Stimulated activated CD4-positive, alpha-beta T cell treated with anti-CD3 and anti-CD28 coated beads, TNF-alpha, amount 100 ng/mL, for 1 hour (primary cell): ENCODE results near the gene SYNJ1.
"Not testable (repeated sequence)": the region's sequence is repeated elsewhere in the genome, so short reads cannot be mapped to it uniquely, and the experiment has no call there.

ENCODE experiments used
- DNase-seq, 3 donors: peaks; one replicate each; pipeline ENCODE4 v3.0.0-alpha.2; 2020; ENCODE audit warnings: low read depth in 3 of 3, low spot score in 1 of 3

Gene SYNJ1

DNA sequence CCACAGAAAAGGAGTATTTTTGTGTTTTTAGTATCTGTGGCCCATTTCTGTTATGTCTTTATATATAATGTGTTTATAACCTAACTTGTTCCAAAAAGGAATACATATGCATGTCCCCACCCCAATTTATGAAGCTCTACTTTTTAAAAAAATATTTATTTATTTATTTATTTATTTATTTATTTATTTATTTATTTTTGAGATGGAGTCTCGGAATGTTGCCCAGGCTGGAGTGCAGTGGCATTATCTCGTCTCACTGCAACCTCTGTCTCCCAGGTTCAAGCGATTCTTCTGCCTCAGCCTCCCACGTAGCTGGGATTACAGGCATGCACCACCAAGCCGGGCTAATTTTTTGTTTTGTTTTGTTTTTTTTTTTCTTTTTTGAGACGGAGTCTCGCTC is 32.3 kb downstream of the SYNJ1 start:
- not testable (repeated sequence) for DNase-seq

DNA sequence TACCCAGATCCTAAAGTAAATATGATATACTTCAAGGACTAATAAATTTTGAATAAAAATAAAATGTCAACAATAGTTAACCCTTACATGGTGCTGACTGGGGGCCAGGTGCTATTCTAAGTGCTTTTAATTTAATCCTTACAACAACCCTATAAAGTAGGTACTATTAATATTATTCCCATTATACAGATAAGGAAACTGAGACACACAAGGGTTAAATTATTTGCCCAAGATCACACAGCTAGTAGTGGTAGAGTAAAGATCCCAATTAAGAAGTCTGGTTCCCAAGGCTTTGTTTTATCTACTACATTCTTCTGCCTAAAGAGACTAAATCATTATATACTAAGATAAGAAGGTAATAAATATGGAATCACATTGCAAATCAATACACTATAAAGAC is 34.2 kb downstream of the SYNJ1 start:
- no peak for DNase-seq

DNA sequence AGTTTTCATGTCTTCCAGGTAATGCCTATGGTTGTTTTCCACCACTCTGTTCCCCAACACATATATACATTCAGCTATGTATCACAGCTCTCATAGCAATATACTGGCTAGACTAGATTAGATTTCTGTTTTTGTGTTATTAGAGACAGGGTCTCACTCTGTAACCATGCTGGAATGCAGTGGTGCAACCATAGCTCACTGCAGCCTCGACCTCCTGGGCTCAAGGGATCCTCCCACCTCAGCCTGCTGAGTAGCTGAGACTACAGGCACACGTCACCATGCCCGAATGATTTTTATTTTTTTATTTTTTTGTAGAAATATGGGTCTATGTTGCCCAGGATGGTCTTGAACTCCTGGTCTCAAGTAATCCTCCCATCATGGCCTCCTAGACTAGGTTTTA is 37.7 kb downstream of the SYNJ1 start:
- DNase-seq = no peak

DNA sequence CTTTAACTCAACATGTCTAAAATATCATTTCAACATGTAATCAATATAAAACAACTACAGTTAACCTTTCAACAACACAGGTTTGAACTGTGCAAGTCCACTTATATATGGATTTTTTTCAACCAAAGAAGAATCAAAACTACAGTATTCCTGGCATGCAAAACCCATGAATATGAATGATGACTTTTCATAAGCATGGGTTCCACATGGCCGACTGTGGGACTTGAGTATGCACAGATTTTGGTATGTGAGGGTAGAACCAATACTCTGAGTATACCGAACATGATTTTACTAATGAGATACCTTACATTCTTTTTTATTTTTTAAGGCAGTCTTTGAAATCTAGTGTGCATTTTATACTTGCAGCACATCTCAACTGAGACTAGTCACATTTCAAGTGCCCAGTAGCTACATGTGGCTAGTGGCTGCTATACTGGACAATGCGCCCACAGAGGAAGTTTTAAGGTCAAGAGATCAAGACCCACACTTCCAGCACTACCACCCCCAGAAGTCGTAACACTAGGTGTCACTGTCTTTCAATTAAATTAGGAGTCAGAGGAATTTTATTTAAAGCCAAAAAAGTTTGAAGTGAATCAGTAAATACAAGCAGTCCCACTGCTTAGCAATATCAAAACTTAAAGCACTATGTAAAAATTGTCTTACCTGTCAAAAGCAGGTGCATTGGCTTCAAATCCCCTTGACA is 40.0 kb downstream of the SYNJ1 start:
- no peak for DNase-seq

DNA sequence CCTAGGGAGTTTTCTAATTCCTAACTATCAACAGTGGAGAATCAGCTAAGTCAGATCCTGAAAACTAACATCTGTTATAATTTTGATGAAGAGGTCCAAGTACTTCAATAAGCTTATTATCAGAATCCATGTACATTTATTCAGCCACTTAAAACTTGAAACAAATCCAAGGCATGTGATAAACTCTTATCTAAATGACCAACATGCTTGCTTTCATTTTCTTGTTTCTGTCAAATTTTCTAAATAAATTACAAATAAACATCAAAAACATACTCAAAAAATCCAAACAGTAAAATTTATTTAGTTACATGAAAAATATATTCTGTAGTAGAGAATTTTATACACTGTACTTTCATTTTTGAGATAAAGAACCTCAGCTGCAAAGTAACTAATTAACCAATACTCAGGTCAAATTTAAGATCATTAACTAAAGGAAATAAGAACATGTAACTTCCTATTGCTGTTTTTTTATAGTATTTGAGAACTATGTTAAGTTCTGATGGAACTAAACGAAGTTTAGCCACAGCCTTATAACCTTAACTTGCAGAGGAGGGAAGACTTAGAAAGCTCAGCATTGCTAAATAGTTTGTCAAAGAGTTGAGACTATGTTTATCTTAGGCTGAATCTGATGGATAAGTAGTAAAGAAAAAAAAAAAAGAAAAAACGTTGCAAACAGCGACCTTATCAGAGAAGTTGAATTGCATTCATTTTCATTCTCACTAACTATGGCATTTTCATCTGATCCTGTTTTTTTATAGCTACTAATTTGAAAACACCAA is 44.9 kb downstream of the SYNJ1 start:
- no peak for DNase-seq

DNA sequence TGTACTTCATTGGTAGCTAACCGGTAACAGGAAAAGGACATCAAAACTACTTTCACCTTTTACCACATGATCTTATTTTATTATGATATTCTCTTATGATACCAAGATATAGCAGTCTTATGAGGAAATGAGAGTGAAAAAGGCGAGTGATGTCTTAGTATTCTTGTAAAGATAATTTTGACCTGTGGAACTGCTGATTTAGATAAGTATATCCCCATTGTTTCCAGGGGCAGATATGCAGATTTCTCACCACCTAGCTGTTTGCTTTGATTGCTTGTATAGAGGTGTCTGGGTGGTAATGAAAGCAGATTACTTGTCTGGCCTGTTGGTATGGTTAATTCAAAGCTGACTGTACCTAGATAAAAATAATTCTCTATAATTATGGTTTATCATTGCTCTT is 53.1 kb downstream of the SYNJ1 start:
- DNase-seq = no peak

DNA sequence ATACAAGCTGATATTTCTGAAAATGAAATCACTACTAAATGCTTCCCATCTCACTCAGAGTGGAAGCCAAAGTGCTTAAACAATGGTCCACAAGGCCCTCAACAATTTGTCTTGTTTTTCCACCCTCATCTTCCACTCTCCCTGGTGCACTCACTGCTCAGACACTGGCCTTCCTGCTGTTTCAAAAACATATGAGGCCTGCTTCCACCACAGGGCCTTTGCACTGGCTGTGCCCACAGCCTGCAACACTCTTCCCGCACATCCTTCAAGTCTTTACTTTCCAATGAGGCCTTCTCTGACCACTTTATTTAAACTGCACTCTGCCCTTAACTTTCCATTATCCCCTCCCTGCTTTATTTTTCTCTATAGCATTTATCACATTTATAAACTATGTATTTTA is 53.8 kb downstream of the SYNJ1 start:
- DNase-seq = no peak

DNA sequence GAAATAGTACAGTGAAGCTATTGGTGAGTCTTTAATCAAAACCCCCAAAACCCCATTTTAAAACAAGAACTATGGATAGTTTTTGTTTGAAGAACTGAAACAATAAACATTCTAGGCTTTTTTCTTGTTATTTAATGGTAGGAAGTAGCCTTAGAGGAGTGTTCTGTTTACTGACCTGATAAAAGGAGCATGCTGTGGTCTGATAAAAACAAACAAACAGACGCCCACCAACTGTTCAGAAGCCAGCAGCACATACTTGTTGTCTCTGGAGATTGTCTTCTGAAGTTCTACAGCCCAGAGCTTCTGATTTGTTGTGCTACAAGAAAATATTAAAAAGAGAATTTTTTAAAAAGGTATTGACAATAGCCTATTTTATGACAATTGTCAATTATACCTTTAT is 61.6 kb downstream of the SYNJ1 start:
- no peak for DNase-seq

DNA sequence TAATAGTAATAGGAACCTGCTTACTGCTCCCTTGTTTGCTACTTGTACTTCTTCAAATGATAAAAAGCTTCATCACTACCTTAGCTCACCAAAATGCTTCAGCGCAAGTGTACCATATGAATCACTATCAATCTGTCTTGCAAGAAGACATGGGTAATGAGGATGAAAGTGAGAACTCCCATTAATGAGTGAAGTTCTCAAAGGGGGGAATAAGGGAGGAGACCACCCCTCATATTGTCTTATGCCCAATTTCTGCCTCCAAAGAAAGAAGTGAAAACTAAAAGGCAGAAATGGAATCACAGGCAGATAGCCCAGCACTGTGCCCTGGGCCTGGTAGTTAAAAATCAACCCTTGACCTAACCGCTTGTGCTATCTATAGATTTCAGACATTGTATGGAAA is 63.7 kb downstream of the SYNJ1 start:
- DNase-seq = not testable (repeated sequence)

DNA sequence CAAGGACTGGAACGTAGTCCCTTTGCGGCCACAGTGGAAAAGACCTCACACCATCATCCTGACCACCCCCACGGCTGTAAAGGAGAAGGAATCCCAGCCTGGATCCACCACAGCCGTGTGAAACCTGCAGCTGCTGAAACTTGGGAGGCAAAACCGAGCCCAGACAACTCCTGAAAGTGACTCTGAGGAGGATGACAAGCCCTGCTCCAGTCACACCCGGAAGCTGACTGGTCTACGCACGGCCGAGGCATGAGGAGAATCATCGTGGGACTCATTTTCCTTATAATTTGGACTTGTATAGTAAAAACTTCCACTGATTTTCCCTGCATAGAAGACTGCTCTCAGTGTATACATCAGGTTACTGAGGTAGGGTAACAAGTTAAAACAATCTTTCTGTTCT is 65.8 kb downstream of the SYNJ1 start:
- not testable (repeated sequence) for DNase-seq

DNA sequence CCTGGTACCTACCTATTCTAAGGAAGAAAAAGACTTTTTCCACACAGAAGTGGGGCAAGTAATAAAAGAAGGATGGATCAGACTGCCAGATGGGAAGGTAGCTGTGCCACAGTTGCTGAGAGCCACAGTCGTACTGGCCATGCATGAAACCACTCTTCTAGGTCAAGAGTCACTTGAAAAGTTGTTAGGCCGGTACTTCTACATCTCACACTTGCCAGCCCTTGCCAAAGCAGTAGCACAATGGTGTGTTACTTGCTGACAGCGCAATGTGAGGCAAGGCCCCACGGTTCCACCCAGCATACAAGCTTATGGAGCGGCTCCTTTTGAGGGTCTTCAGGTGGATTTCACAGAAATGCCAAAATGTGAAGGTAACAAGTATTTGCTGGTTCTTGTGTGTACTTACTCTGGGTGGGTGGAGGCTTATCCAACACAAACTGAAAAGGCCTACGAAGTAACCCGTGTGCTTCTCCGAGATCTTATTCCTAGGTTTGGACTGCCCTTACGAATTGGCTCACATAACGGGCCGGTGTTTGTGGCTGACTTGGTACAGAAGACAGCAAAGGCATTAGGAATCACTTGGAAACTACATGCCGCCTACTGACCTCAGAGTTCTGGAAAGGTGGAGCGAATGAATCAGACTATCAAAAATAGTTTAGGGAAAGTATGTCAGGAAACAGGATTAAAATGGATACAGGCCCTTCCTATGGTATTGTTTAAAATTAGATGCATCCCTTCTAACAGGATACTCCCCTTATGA is 66.6 kb downstream of the SYNJ1 start:
- not testable (repeated sequence) for DNase-seq

DNA sequence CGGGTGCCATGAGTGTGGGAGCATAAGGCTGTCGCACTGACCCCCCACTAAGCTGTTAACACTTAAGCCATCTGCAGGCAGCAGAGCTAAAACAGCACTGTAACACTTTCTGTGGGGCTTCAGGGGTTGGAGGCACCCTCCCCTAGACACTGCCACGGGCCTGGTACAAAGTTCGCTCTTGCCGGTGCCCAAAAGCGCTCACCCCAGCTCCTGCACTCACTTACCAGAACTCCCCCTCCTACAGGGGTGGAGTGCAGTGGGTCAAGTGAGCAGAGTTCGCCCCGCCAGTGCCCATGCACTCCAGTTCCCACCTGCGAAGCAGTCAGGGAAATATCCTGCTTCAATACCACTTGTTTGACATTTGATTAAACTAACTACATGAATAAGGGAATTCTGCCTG is 69.3 kb downstream of the SYNJ1 start:
- no peak for DNase-seq

DNA sequence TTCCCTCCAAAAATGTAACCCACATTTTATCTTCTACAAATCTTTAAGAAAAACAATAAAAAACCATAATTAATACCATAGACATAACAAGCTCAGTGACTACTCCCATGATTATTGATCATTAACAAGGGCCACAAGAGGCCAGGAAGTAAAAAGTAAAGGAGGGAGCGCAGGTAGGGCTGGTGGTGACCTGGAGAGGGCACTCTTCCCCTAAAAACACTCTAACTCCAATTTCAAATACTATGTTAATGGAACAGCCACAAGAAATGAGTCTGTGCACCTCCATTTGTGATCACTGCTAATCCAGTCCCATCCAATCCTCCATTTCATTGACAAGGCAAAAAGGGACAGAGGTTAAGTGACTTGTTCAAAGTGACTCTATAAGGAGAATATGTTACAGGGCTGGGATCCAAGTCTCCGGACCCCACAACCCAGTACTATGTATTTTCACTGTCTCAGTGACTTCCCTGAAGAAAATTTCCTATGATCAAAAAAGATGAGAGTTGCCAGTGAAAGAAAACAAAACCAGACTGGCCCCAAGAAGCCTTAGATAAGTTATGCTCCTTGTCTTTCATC is 74.4 kb downstream of the SYNJ1 start:
- no peak for DNase-seq

DNA sequence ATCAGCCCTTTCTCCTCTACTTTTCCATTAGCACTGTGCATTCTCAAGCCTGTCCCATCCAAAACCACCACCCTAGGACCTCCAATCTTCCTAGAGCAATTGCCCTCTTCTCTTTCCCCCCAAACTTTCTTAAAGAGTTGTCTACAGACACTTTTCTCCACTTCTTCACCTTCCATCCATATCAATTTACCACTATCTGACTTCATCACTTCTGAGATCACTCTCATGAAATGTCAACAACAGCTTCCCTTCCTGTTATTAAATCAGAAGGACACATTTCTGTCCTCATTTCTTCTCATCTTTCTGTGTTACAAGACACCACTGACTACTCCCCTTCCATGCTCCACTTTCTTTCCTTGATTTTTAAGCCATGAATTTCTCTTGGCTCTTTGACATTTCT is 79.6 kb downstream of the SYNJ1 start:
- no peak for DNase-seq

DNA sequence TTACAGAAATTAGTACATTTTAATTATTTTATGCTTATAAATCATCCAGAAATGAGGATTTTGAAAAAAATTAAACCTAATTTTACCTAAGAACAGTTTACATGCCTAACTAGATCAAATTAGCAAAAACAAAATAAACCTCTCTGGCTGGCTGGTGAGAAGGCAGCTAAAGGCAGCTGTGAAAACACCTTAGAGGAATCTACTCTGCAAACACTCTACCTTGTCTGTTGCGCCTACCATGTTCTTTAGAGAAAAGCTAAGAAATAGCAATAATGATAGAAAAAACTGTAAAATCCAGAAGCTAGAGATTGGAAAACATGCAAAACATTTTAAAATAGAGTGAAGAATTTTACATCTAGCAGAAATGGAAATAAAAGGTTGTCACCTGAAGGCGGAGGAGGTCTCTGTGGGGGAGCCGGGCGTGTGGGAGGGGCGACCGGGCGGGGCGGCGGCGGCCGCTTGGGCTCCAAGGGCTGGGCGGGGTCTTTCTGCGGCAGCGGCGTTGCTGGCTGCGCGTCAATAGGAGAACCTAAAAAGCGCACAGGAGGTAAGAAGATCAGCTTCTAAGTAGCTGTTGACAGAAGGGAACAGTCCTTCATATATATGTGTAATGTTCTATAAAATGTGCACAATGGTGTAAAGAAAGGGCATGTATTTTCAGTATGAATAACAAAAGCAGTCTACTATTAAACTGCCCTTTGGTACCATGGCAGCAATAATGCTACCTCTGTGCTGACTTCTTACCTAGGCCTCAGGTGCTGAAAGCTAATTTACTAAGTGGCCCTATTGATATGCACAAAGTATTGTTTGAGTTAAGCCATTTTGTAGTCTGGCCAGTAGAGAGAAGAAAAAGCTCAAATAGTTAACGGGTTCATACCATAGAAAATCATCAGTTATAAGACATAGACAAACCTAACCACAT is 82.3 kb downstream of the SYNJ1 start:
- DNase-seq = no peak

DNA sequence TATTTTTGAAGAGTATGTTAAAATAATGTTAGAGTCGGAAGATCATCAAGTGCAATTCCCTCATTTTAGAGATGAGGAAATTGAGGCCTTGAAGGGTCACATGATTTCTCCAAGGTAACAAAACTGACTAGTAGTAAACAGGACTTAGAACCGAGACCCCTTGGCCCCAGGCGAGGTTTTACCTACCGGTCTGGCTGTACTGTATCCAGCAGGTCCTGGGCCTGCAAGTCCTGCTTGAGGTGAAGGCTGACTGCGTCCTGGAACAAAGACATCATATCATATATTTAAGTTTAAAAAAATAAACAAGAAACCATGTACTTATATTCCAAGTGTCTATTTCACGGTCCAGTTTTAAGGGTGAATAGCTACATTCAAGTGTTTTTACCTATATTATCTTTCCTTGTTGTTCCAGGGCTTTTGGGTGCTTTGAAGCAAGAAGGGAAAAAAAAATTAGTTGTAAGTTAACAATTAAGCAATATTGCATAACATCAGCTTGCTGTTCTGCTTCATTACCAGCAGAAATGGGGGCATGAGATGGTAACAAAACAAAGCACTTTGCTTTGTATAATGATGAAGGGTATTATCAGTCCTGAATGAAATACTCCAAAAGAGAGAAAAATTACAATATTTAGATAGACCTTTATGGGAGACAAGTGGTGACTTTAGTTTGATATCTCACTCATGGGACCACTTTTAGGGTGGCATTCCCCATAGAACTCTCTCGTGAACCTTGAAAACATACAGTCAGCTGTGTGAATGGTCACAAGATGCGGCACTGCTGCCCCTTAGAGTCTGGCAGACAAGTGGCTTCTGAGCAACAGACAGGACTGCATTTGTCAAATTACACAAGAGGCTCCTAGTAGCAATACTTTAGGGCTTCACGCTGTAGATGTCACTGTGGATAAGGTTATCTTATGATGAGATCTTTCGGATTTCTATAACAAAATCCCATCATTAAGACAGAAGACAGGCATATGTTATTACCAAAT is 85.8 kb downstream of the SYNJ1 start:
- DNase-seq = no peak

DNA sequence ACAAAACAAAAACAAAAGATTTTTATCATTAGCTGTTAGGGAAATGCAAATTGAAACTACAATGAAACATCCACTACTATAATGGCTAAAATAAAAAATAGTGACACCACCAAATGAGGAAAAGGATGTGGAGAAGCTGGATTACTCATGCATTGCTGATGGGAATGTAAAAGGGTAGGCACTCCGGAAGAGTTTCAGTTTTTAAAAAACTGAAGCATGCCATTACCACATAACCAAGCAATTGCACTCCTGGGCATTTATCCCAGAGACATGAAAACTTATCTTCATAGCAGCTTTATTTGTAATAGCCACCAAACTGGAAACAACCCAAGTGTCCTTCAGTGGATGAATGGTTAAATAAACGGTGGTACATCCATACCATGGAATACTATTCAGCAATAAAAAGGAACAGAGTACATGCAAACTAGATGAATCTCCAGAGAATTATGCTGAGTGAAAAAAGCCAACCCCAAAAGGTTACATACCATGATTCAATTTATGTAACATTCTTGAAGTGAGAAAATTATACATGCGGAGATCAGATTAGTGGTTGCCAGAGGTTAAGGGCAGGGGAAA is 101.1 kb downstream of the SYNJ1 start:
- DNase-seq = no peak

DNA sequence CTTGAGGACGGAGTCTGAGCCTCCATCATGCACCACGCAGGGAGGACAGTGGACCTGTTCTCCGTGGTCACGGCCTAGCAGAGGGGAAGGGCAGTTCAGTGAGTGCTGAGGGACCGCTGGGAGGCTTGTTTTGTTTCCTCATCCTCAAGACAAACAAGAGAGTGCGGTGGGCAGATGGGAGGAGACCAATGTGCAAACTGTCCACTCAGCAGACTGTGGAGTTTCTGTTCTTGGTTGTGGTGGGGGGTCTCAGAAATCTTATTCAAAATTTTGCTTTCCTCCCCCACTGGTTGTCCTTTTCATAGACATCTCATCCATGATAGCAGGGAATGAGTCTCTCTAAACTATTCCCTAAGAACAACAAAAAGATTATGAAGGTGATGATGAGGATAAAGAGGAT is 109.6 kb downstream of the SYNJ1 start:
- not testable (repeated sequence) for DNase-seq

DNA sequence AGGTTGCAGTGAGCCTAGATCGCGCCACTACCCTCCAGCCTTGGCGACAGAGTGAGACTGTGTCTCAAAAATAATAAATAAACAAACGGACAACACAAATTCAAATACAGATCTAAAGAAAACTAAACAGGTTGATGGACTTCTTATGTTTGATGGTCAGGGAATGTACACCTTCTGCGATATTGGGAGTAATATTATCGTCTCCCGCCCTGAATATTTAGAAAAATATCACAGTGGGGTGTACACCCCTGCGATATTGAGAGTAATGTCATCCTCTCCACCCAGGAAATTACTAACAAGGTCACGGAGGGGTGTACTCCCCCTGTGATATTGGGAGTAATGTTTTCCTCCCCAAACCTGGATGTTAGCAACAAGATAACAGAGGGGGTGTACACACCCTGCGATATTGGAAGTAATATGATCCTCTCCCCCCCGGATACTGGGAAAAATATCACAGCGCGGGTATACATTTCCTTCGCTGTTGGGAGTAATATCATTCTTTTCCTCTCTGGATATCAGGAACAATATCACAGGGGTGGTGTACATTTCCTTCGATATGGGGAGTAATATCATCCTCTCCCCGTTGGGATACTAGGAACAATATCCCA is 114.3 kb downstream of the SYNJ1 start:
- DNase-seq = no peak
